Keratinocyte (primary cell): ENCODE measurements around the gene GEMIN8. TPM values are rescaled to one million over a fixed set of nuclear protein-coding genes. Genes with fewer than 3 reads are reported as not detected.

ENCODE experiments used
- DNase-seq: peaks from one replicate; pipeline ENCODE4 v3.0.0-alpha.2; 2011; ENCODE audit warnings: low read depth, missing footprints, low spot score
- FAIRE-seq: peaks from 2 replicates; lab custom pipeline; 2011; peaks lifted over from hg19 to GRCh38; lab: Jason Lieb, UNC
- H2AFZ ChIP-seq: 2 replicates; pipeline ENCODE4 v1.6.0; 2012; ENCODE audit warnings: low read length, control low read depth, inconsistent platforms; ENCODE audit not compliant: control insufficient read depth
- H3K27ac ChIP-seq: 2 replicates; pipeline ENCODE4 v1.5.1; 2011; ENCODE audit warnings: low read length; ENCODE audit not compliant: control insufficient read depth, insufficient read depth
- H3K27me3 ChIP-seq: 3 replicates; pipeline ENCODE4 v1.6.0; 2011; ENCODE audit warnings: low read length; ENCODE audit not compliant: control insufficient read depth, insufficient read depth; ENCODE audit errors: extremely low read depth
- H3K36me3 ChIP-seq, 2 experiments: 2 replicates in 1 of 2; 3 replicates in 1 of 2; pipeline ENCODE4 v1.5.1; 2011; ENCODE audit warnings: low read length in 2 of 2, mild to moderate bottlenecking in 1 of 2; ENCODE audit not compliant: control insufficient read depth in 2 of 2, insufficient read depth in 2 of 2; ENCODE audit errors: extremely low read depth in 1 of 2
- H3K4me1 ChIP-seq: 3 replicates; pipeline ENCODE4 v1.5.1; 2011; ENCODE audit warnings: low read length; ENCODE audit not compliant: control insufficient read depth, insufficient read depth; ENCODE audit errors: extremely low read depth
- H3K4me2 ChIP-seq: 3 replicates; pipeline ENCODE4 v1.6.0; 2011; ENCODE audit warnings: low read depth, low read length; ENCODE audit not compliant: control insufficient read depth, insufficient read depth; ENCODE audit errors: extremely low read depth
- H3K4me3 ChIP-seq, 3 experiments: fragments of 200-600 bp in 1 of 3; sonication (generic) in 1 of 3; 2 replicates in 2 of 3; 3 replicates in 1 of 3; pipeline ENCODE4 v1.5.1; 2011 to 2016; ENCODE audit warnings: low read length in 3 of 3, mild to moderate bottlenecking in 3 of 3, control low read depth in 2 of 3, inconsistent platforms in 1 of 3, low read depth in 1 of 3, mixed read lengths in 1 of 3, mixed run types in 1 of 3, moderate library complexity in 1 of 3; ENCODE audit not compliant: control insufficient read depth in 2 of 3, insufficient read depth in 2 of 3; ENCODE audit errors: extremely low read depth in 1 of 3
- H3K79me2 ChIP-seq: 2 replicates; pipeline ENCODE4 v1.6.0; 2012; ENCODE audit warnings: low read length; ENCODE audit not compliant: control insufficient read depth, insufficient read depth
- H3K9ac ChIP-seq: 3 replicates; pipeline ENCODE4 v1.6.0; 2011; ENCODE audit warnings: low read length; ENCODE audit not compliant: control insufficient read depth, insufficient read depth; ENCODE audit errors: extremely low read depth
- H3K9me1 ChIP-seq: 3 replicates; pipeline ENCODE4 v1.6.0; 2011; ENCODE audit warnings: low read length; ENCODE audit not compliant: control insufficient read depth, insufficient read depth; ENCODE audit errors: extremely low read depth
- H3K9me3 ChIP-seq: 2 replicates; pipeline ENCODE4 v1.5.1; 2012; ENCODE audit warnings: low read depth, low read length; ENCODE audit not compliant: control insufficient read depth
- H4K20me1 ChIP-seq: 3 replicates; pipeline ENCODE4 v1.6.0; 2011; ENCODE audit warnings: low read length; ENCODE audit not compliant: control insufficient read depth, insufficient read depth; ENCODE audit errors: extremely low read depth
- EZH2 ChIP-seq: IDR thresholded peaks from one replicate; pipeline ENCODE4 v1.6.1; 2012; ENCODE audit warnings: inconsistent platforms, mild to moderate bottlenecking, low read length, moderate library complexity
- dilution Hi-C: fragments of 300-500 bp; cut with MboI; formaldehyde crosslinking; loops from one replicate; pipeline ENCODE4 v1.7.0; 2020; ENCODE audit warnings: low sequenced_read_pairs; ENCODE audit not compliant: extremely low pct_ligation_motif_present
- polyA plus RNA-seq, 5 experiments: library from polyadenylated mRNA; depleted of rRNA in 3 of 5; stranded (reverse) in 3 of 5; stranded (forward) in 1 of 5; unstranded in 1 of 5; fragments of >200 nt; gene quantifications; 1 replicate in 1 of 5; 2 replicates in 3 of 5; 3 replicates in 1 of 5; pipeline versions ENCODE4 v1.2.1 to v1.2.3, GENCODE V29; 2011 to 2012; ENCODE audit warnings: missing spikeins in 2 of 5, low read depth in 1 of 5, low replicate concordance in 1 of 5
- TF ChIP-seq, protein P1 (sequence below), 3 experiments: IDR thresholded peaks in 1 of 3; conservative IDR thresholded peaks in 1 of 3; optimal IDR thresholded peaks in 1 of 3; 2 replicates in 2 of 3; 3 replicates in 1 of 3; pipeline versions ENCODE3 to v1.5.1; 2011; ENCODE audit warnings: low read length in 3 of 3, mild to moderate bottlenecking in 3 of 3, moderate library complexity in 2 of 3, control low read depth in 1 of 3, inconsistent platforms in 1 of 3; ENCODE audit not compliant: insufficient read depth in 2 of 3; ENCODE audit errors: extremely low read depth in 1 of 3

GEMIN8 gene
- polyA plus RNA-seq, 1 donor (not counting 4 experiments of a cell fraction or from before 2014, with no cell fraction given): 38.8 TPM

GRCh38 chrX:14027511-14028019 is 2.1 kb downstream of the GEMIN8 start:
- peak overlapping the region; percentile 95 for H3K4me2 ChIP-seq
- no peaks in the 10 kb centered on the region for H3K27me3 ChIP-seq
- peaks cover 24% of the 10 kb centered on the region for H3K4me1 ChIP-seq
- TF ChIP-seq EZH2: no peak
- TF ChIP-seq, protein P1, sequence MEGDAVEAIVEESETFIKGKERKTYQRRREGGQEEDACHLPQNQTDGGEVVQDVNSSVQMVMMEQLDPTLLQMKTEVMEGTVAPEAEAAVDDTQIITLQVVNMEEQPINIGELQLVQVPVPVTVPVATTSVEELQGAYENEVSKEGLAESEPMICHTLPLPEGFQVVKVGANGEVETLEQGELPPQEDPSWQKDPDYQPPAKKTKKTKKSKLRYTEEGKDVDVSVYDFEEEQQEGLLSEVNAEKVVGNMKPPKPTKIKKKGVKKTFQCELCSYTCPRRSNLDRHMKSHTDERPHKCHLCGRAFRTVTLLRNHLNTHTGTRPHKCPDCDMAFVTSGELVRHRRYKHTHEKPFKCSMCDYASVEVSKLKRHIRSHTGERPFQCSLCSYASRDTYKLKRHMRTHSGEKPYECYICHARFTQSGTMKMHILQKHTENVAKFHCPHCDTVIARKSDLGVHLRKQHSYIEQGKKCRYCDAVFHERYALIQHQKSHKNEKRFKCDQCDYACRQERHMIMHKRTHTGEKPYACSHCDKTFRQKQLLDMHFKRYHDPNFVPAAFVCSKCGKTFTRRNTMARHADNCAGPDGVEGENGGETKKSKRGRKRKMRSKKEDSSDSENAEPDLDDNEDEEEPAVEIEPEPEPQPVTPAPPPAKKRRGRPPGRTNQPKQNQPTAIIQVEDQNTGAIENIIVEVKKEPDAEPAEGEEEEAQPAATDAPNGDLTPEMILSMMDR (optimal IDR thresholded peaks at IDR 0.05 in 1 of 3, IDR thresholded peaks at IDR 0.05 in 1 of 3, conservative IDR thresholded peaks at IDR 0.05 in 1 of 3; ENCODE audit: extremely low read depth in 1 of 3, insufficient read depth in 2 of 3, low read length in 3 of 3): no peak
- H3K9me3 ChIP-seq: no peaks in the 10 kb centered on the region
- peak overlapping the region in 2 of 3 experiments; percentile 29 to 30 for H3K4me3 ChIP-seq
- peak; percentile 83 for FAIRE-seq
- H3K9ac ChIP-seq: peak overlapping the region; percentile 48
- H2AFZ ChIP-seq: no peak overlapping the region
- peaks cover 3% of the 10 kb centered on the region for H3K79me2 ChIP-seq
- DNase-seq: peak; percentile 77
- peaks cover 3% of the 10 kb centered on the region for H3K9me1 ChIP-seq
- no peaks in the 10 kb centered on the region for H3K36me3 ChIP-seq
- no peaks in the 10 kb centered on the region for H4K20me1 ChIP-seq
- H3K27ac ChIP-seq: peak overlapping the region; percentile 91
- dilution Hi-C loops: no loop called here

DNA sequence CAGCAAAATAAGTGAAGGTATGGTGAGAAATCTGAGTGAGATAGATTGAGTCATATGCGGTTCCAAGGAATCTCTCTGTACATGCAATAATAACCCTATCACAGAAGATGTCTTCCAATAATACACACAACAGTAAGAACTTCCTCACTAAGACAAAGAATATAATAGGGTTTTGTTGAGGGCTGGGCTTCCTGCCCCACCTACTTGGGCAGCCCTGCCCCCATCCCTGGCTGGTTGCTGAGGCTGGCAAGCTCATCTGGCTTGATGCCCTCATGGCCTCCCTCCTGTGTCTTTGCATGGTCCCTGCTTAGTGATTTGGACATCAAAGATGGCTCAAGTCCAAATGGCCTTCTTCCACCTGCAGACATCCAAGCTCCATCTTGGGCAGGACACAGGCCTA is 2.7 kb downstream of the GEMIN8 start:
- Histone ChIP-seq H3K27me3 (no peaks in the 10 kb centered on the region), H3K9me1 (peaks cover 3% of the 10 kb centered on the region), H4K20me1 (no peaks in the 10 kb centered on the region), H2AFZ (no peak overlapping the region), H3K4me2 (peak overlapping the region; percentile 95), H3K4me3 (peak overlapping the region in 2 of 3 experiments; percentile 29 to 30), H3K9ac (peak overlapping the region; percentile 48), H3K79me2 (peaks cover 3% of the 10 kb centered on the region), H3K9me3 (no peaks in the 10 kb centered on the region), H3K36me3 (peaks cover 0 to 3% of the 10 kb centered on the region in 2 experiments), H3K4me1 (peaks cover 24% of the 10 kb centered on the region), H3K27ac (peak overlapping the region; percentile 71)
- FAIRE-seq: peak; percentile 29
- dilution Hi-C loops: no loop called here
- peak; percentile 35 for DNase-seq
- TF ChIP-seq EZH2: no peak
- TF ChIP-seq, protein P1 (optimal IDR thresholded peaks at IDR 0.05 in 1 of 3, IDR thresholded peaks at IDR 0.05 in 1 of 3, conservative IDR thresholded peaks at IDR 0.05 in 1 of 3; ENCODE audit: extremely low read depth in 1 of 3, insufficient read depth in 2 of 3, low read length in 3 of 3): no peak
